Breast epithelium (tissue), 4 donors: ENCODE results near the gene PSMB1. TPM values are rescaled to one million over a fixed set of nuclear protein-coding genes. Genes with fewer than 3 reads are reported as not detected.

Source experiments
- DNase-seq, 2 donors: peaks; one replicate each; pipeline ENCODE4 v3.0.0-alpha.2; 2019; ENCODE audit warnings: low spot score in 2 of 2
- H3K27ac ChIP-seq, 2 donors: fragments of 200-600 bp; sonication (generic) in 1 of 2; one replicate each; pipeline ENCODE4 v1.5.1; 2016 to 2019; ENCODE audit warnings: mild to moderate bottlenecking in 1 of 2
- H3K27me3 ChIP-seq, 2 donors: fragments of 200-600 bp; sonication (generic) in 1 of 2; one replicate each; pipeline versions ENCODE4 v1.5.1 to v1.6.0; 2017 to 2019; ENCODE audit warnings: control low read depth in 1 of 2, mild to moderate bottlenecking in 1 of 2
- H3K36me3 ChIP-seq: fragments of 200-600 bp; one replicate; pipeline ENCODE4 v1.5.1; 2019
- H3K4me1 ChIP-seq, 2 donors: fragments of 200-600 bp; sonication (generic); one replicate each; pipeline ENCODE4 v1.5.1; 2016 to 2019; ENCODE audit warnings: control low read depth in 1 of 2
- H3K4me3 ChIP-seq, 3 donors: fragments of 200-600 bp; sonication (generic); 1 replicate in 2 of 3; 2 replicates in 1 of 3; pipeline ENCODE4 v1.5.1; 2016 to 2019; ENCODE audit warnings: mild to moderate bottlenecking in 3 of 3, moderate library complexity in 2 of 3
- H3K9me3 ChIP-seq, 2 donors: fragments of 200-600 bp; sonication (generic) in 1 of 2; one replicate each; pipeline ENCODE4 v1.5.1; 2016 to 2019; ENCODE audit warnings: control low read depth in 1 of 2
- CTCF ChIP-seq, 3 donors: fragments of 450-650 bp; IDR thresholded peaks; one replicate each; pipeline ENCODE4 v1.5.1; 2016 to 2017; ENCODE audit warnings: antibody characterized with exemption in 3 of 3, mild to moderate bottlenecking in 3 of 3, moderate library complexity in 3 of 3
- POLR2A ChIP-seq: fragments of 450-650 bp; IDR thresholded peaks from one replicate; pipeline ENCODE4 v1.6.1; 2016; ENCODE audit warnings: antibody characterized with exemption, mild to moderate bottlenecking, moderate library complexity
- POLR2AphosphoS5 ChIP-seq, 3 donors: sonication (generic); formaldehyde crosslinking; IDR thresholded peaks; one replicate each; pipeline ENCODE4 v1.6.1; 2017; ENCODE audit warnings: antibody characterized with exemption in 3 of 3
- intact Hi-C: fragments of 100-400 bp; cut with DNase I; formaldehyde crosslinking; loops from one replicate; pipeline ENCODE4 v1.15.1; 2023; ENCODE audit warnings: low total_unique reads
- total RNA-seq, 3 donors: library from RNA; depleted of rRNA; stranded (reverse); fragments of >200 nt; gene quantifications; one replicate each; pipeline ENCODE4 v1.1.0, GENCODE V29; 2016

The PSMB1 gene
- total RNA-seq = 100 to 1,000 TPM; 190 to 281 (median 214) TPM

DNA sequence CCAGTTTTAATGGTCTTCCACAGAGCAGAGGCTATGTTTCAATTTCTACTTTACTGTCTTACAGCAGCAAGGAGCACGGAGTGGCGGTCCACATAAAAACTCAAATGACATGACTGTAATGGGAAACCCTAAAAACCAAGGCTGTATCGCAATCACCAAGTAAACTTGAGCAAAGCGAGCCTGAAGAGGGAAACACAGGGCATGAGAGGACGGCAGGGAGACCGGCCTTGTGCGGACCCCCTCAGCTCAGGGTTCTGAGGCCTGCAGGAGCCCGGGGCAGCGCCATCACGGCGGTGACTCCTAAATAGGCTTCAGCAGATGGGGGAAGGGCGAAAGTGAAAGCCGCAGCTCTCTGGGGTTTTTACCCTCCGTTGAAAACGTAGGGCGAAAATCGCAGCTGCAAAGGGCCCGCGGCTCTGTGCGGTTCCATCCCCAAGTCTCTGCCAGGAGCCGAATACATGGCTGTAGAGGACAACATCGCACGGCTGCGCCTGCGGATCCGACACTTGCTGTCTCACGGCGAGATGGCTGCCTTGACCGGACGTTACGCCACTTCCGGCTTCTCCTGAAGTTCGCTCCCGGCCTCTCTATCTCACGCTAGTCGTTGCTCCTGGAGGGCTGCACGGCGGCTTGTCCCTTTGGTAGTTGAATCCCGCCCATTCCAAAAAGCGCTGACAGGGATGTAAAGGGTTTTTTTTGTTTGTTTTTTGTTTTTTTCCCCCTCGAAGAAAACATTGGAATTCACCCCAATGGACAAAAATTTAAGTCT, at the start of gene PSMB1:
PSMB1 (minus strand) TSS at position 543 of the 769 bp plus-strand sequence; CDS start at position 478, 65 bp downstream.
- intact Hi-C loops = no loop called here
- peak; percentile 90 for DNase-seq
- Histone ChIP-seq H3K27me3 (no peaks in the 10 kb centered on the region), H3K36me3 (no peaks in the 10 kb centered on the region), H3K27ac (peak within 1 kb of the TSS; percentile 93 to 98), H3K9me3 (no peaks in the 10 kb centered on the region), H3K4me1 (peaks cover 7 to 29% of the 10 kb centered on the region in 2 donors), H3K4me3 (peak within 1 kb of the TSS; percentile 79 to 98 (median 95))
- TF ChIP-seq CTCF (IDR thresholded peaks at IDR 0.05) (no peak), POLR2AphosphoS5 (IDR thresholded peaks at IDR 0.05) (peak; percentile 97 to 99 (median 99)), POLR2A (peak; percentile 93)

DNA sequence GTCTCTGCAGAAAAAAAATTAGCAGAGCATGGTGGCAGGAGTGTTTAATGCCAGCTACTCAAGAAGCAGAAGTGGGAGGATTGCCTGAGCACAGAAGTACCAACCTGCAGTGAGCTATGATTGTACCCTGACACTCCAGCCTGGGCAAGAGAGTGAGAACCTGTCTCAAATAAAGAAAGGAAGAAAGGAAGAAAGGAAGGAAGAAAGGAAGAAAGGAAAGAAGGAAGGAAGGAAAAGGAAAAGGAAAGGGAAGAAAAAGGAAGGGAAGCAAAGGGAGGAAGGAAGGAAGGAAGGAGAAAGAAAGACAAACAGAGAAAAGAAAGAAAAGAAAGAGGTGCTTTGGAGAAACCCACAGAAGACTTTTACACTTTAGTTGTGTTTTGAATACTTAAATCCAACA, 44.2 kb upstream of the PSMB1 start:
- no peaks in the 10 kb centered on the region for H3K36me3 ChIP-seq
- TF ChIP-seq POLR2AphosphoS5 (IDR thresholded peaks at IDR 0.05) = no peak
- TF ChIP-seq CTCF (IDR thresholded peaks at IDR 0.05) = no peak
- no peak for TF ChIP-seq POLR2A
- intact Hi-C loops = no loop called here
- H3K27ac ChIP-seq = no peak overlapping the region
- no peak for DNase-seq
- no peak overlapping the region for H3K4me3 ChIP-seq
- H3K9me3 ChIP-seq = no peaks in the 10 kb centered on the region
- H3K4me1 ChIP-seq = no peaks in the 10 kb centered on the region
- no peaks in the 10 kb centered on the region for H3K27me3 ChIP-seq

DNA sequence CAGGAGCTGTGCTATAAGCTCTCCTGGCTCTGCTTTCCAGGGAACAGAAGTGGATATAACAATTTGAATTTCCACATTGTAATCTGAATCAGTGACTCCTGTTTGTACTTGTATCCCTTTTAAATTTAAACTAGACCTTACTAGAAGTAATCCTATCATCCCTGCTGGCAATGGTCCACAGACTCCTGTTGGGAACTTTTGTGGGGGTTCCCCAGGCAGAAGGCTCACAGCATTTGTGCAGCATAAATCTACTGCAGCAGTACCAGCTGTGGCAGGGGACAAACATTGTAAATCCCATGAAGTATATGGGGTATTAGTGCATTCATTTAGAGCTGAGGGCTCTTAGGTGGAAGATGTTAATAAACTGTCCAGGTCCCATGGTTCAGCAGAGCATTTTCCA, 43.3 kb upstream of the PSMB1 start:
- Histone ChIP-seq H3K27ac (no peak overlapping the region), H3K36me3 (no peaks in the 10 kb centered on the region), H3K4me1 (no peaks in the 10 kb centered on the region), H3K27me3 (no peaks in the 10 kb centered on the region), H3K9me3 (no peaks in the 10 kb centered on the region), H3K4me3 (no peak overlapping the region)
- intact Hi-C loops = no loop called here
- DNase-seq = no peak
- no peak for TF ChIP-seq POLR2AphosphoS5 (IDR thresholded peaks at IDR 0.05)
- TF ChIP-seq POLR2A = no peak
- no peak for TF ChIP-seq CTCF (IDR thresholded peaks at IDR 0.05)

- Histone ChIP-seq H3K4me1 (no peaks in the 10 kb centered on the region), H3K36me3 (no peaks in the 10 kb centered on the region), H3K4me3 (no peak overlapping the region), H3K27ac (no peak overlapping the region), H3K9me3 (no peaks in the 10 kb centered on the region), H3K27me3 (no peaks in the 10 kb centered on the region)
- no peak for TF ChIP-seq POLR2AphosphoS5 (IDR thresholded peaks at IDR 0.05)
- no peak for TF ChIP-seq POLR2A
- no peak for TF ChIP-seq CTCF (IDR thresholded peaks at IDR 0.05)
- intact Hi-C loops = no loop called here
- no peak for DNase-seq
Observed at GRCh38 chr6:170590725-170591124, 37.6 kb upstream of the PSMB1 start.

DNA sequence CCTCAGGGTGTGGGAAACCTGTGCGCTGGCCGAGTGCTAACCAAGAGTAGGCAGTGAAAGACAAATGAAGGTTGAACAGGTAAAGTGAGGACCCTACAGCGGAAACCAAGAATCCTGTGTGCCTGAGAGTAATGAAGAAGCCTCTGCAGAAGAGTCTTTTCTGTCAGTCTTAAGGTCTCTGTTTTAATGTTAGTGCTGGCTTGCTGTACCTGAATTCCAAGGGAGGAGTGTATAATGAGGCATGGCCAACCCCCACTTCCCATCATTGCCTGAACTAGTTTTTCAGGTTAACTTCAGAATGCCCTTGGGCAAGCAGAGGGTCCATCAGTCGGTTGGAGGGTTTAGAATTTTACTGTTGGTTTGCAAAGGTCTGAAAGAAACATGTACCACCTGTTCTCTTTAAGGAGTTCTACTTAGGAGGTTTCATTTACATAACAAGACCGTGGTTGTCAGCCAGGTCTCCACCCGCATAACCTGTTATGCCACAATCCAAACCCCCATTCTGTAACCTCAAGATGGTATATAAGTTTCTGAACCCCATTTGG, 31.9 kb upstream of the PSMB1 start:
- no peaks in the 10 kb centered on the region for H3K9me3 ChIP-seq
- no peaks in the 10 kb centered on the region for H3K4me1 ChIP-seq
- H3K4me3 ChIP-seq = peak overlapping the region; percentile 79 to 95 (median 90)
- intact Hi-C loops = no loop called here
- peak overlapping the region; percentile 90 to 91 for H3K27ac ChIP-seq
- H3K36me3 ChIP-seq = no peaks in the 10 kb centered on the region
- TF ChIP-seq CTCF (IDR thresholded peaks at IDR 0.05) = peak in 1 of 3 donors; percentile 7
- no peak for TF ChIP-seq POLR2A
- TF ChIP-seq POLR2AphosphoS5 (IDR thresholded peaks at IDR 0.05) = no peak
- peak in 1 of 2 donors; percentile 30 for DNase-seq
- H3K27me3 ChIP-seq = no peaks in the 10 kb centered on the region
